Large intestine (tissue), 3 donors: ENCODE data around the gene ZNF275. TPM values are rescaled to one million over a fixed set of nuclear protein-coding genes. Genes with fewer than 3 reads are reported as not detected.

ENCODE experiments used
- DNase-seq, 2 donors: peaks; one replicate each; pipeline versions ENCODE4 v3.0.0 to v3.0.0-alpha.2; 2013
- H3K27ac ChIP-seq: one replicate; pipeline ENCODE4 v1.5.1; 2013; ENCODE audit warnings: low read length
- H3K27me3 ChIP-seq: 2 replicates; pipeline ENCODE4 v1.6.1; 2013; ENCODE audit warnings: low read length; ENCODE audit not compliant: control insufficient read depth, insufficient read depth
- H3K36me3 ChIP-seq: 2 replicates; pipeline ENCODE4 v1.6.1; 2013; ENCODE audit warnings: low read length; ENCODE audit not compliant: control insufficient read depth, insufficient read depth
- H3K4me1 ChIP-seq: one replicate; pipeline ENCODE4 v1.6.1; 2013; ENCODE audit warnings: low read length; ENCODE audit not compliant: control insufficient read depth, insufficient read depth
- H3K4me3 ChIP-seq: one replicate; pipeline ENCODE4 v1.5.1; 2013; ENCODE audit warnings: low read length
- H3K9me3 ChIP-seq: one replicate; pipeline ENCODE4 v1.6.1; 2013; ENCODE audit warnings: mild to moderate bottlenecking, low read depth, low read length, moderate library complexity; ENCODE audit not compliant: control insufficient read depth
- WGBS: methylation state at CpG from one replicate; pipeline ENCODE4 v1.1.5; 2013; ENCODE audit warnings: low lambda C conversion rate; ENCODE audit not compliant: insufficient coverage; 5-methylcytosine and 5-hydroxymethylcytosine counted together
- polyA plus RNA-seq: library from polyadenylated mRNA; unstranded; fragments of 120-200 nt; gene quantifications from one replicate; pipeline ENCODE4 v1.2.1, GENCODE V29; 2013

Gene ZNF275
- polyA plus RNA-seq, 1 donor, result 9.7 TPM

DNA sequence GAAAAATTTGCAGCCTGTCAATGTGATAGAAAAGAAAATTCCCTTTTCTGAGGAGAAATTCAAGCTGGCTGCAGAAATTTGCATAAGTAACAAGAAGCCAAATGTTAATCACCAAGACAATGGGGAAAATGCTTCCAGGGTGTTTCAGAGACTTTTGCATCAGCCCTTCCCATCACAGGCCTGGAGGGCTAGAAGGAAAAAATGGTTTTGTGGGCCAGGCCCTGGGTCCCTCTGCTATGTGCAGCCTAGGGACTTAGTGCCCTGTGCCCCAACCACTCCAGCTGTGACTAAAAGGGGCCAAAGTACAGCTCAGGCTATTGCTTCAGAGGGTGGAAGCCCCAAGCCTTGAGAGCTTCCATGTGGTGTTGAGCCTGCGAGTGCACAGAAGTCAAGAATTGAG is 23.9 kb downstream of the ZNF275 start:
- DNase-seq, result no peak

DNA sequence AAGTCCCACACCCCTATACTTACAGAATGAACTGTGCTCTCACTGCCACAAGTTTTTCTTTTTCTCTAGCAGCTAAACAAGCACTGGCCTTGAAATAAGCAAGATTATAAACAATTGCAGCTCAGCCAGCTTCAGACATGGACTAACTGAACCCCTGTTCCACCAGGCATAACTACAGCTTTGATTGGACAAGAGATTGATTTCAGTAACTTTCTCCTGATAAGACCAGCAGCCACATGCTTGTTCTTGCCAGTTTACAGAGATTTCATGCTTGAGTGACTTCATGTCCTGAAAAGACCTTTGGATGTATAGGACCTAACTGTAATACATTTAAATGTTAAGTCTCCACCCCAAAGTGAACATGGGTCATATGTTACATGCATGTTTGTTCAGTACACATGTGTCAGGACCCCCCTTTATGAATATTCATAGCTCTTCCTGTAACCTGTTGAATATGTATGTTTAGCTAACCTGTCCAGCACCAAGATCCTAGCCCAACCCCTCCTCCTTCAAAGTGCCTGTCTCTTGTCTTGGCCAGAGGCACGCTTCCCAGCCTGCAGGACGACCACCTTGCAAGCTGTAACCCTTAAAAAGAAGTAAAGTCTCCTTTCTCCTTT is 27.9 kb downstream of the ZNF275 start:
- no peak overlapping the region for H3K27ac ChIP-seq
- no peak for DNase-seq
- H3K36me3 ChIP-seq, result no peaks in the 10 kb centered on the region
- no peak overlapping the region for H3K4me3 ChIP-seq
- H3K9me3 ChIP-seq, result no peaks in the 10 kb centered on the region
- H3K4me1 ChIP-seq, result no peaks in the 10 kb centered on the region
- H3K27me3 ChIP-seq, result no peaks in the 10 kb centered on the region
- WGBS, result no CpG with 5 or more reads among the region's 2 CpGs

More for the DNA sequence above, 23.9 kb downstream of the ZNF275 start:
- Histone ChIP-seq H3K4me1 (peaks cover 2% of the 10 kb centered on the region), H3K36me3 (no peaks in the 10 kb centered on the region), H3K27ac (no peak overlapping the region), H3K9me3 (no peaks in the 10 kb centered on the region), H3K4me3 (no peak overlapping the region), H3K27me3 (no peaks in the 10 kb centered on the region)
- no CpG with 5 or more reads among the region's 1 CpG for WGBS

DNA sequence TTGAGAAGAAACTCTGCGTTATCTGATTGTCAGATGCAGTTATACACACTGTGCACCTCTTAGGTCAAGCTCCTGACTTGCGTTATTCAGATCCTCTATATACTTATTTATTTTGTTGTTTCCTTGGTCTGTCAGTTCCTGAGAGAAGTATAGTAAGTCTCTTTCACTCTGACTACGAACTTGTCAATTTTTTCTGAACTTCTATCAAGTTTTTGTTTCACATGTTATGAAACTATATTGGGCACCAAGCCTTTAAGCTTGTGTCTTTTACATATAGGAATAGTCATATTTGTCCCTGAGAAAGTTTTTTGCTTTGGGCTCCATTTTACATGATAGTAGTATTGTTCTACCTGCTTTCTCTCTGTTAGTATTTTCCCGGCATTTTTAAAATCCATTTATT is 31.7 kb downstream of the ZNF275 start:
- no peaks in the 10 kb centered on the region for H3K9me3 ChIP-seq
- H3K27ac ChIP-seq, result no peak overlapping the region
- H3K4me3 ChIP-seq, result no peak overlapping the region
- no peaks in the 10 kb centered on the region for H3K4me1 ChIP-seq
- no peaks in the 10 kb centered on the region for H3K27me3 ChIP-seq
- no peak for DNase-seq
- no peaks in the 10 kb centered on the region for H3K36me3 ChIP-seq
- 80% methylated on average over 1 of the region's 4 CpGs for WGBS

DNA sequence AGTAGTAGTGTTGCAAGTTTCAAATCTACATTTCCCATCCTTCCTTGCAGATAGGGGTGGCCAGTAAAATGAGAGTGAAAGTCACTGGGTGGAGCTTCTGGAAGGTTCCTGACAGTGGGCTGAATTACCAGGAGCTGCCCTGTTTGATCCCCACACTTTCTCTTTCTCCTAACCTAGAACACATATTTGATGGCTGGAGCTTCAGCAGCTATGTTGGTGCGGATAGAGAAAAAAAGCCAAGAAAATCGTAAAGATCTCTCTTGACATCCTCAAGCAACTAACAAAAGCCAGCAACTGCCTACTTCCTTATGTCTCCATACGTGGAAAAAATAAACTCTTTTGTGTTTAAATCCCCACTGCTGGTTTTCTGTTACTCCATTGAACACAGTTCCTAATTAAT is 32.2 kb downstream of the ZNF275 start:
- Histone ChIP-seq H3K36me3 (no peaks in the 10 kb centered on the region), H3K4me1 (no peaks in the 10 kb centered on the region), H3K27ac (no peak overlapping the region), H3K27me3 (no peaks in the 10 kb centered on the region), H3K4me3 (no peak overlapping the region), H3K9me3 (no peaks in the 10 kb centered on the region)
- DNase-seq, result no peak
- no CpG with 5 or more reads among the region's 3 CpGs for WGBS

DNA sequence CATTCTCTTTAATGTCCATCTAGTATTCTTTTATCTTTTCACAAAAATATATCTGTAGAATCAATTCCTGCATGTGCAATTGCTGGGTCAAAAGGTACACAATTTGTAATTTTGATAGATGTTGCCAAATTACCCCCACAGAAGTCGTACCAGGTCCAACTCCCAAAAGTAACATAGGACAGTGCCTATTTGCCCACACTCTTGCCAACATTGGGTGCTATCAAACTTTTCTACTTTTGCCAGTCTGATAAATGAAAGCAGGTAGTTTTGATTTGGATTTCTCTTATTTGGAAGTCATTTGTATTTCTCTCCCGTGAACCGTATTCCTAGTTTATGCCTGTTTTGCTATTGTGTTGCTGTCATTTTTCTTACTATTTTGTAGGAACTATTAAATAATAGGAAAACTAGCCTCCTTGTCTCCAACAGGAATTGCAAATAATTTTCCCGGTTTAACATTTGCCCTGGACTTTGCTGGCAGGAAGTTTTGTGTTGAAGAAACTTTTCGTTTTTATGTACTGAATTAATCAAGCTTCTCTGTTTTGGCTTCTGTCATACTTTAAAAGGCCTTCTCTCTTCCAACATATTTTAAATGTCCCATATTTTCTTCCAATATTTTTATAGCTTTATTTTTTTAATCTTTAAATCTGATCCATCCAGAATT is 33.1 kb downstream of the ZNF275 start:
- Histone ChIP-seq H3K4me3 (no peak overlapping the region), H3K36me3 (no peaks in the 10 kb centered on the region), H3K9me3 (no peaks in the 10 kb centered on the region), H3K4me1 (no peaks in the 10 kb centered on the region), H3K27ac (no peak overlapping the region), H3K27me3 (no peaks in the 10 kb centered on the region)
- DNase-seq, result no peak
- no CpG with 5 or more reads among the region's 5 CpGs for WGBS

DNA sequence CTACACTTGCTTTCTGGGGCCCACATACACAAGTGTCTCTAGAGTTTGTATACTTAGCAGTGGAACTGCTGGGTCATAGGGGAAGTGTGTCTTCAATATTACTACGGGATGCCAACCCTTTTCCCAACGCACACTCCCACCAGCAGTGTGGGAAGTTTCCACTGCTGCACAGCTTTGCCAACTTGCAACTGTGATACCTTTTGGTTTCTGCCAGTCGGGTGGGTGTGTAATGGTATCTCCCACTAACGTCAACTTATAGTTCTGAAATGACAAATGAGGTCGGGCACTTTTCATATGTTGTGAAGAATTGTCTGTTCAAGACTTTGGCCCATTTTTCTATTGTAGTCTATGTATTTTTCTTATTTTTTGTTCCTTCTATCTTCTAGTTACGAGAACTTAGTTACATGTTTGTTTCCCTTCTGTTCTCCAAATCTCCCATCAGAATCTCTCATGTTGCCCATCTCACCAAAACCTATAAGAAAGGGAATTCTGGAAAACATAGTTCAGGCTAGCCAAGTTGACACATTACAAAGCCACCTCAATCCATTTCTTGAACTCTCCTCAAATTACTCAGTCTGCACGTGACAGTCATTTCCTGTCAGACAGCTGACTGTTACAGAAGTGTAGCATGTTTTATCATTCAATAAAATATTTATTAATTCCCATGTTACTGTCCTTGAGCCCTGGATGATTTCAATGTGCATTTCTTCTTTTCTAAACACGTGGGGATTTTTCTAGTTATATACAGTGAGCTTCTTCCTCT is 36.5 kb downstream of the ZNF275 start:
- DNase-seq, result no peak
- 100% methylated on average over 1 of the region's 8 CpGs for WGBS
- H3K9me3 ChIP-seq, result no peaks in the 10 kb centered on the region
- H3K27ac ChIP-seq, result no peak overlapping the region
- H3K4me3 ChIP-seq, result no peak overlapping the region
- H3K27me3 ChIP-seq, result no peaks in the 10 kb centered on the region
- H3K4me1 ChIP-seq, result no peaks in the 10 kb centered on the region
- H3K36me3 ChIP-seq, result no peaks in the 10 kb centered on the region

DNA sequence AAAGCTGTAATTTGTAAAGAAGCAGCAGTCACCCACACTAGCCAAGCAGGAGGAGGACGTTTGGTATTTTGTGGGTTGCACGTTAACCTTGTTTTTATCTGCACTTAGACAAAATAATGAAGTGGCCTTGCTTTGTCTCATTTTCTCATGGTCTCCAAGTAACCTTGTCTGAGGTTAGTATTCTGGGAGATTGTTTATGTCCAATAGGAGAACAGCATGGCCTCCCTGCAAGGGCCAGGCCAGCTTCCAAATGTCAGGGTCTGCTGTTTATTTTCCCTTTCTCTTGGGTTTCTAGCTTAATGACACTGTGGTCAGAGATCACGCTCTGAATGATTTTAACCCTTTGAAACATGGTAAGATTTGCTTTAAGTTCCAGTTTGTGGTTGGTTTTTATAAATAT is 37.3 kb downstream of the ZNF275 start:
- no peak for DNase-seq
- no peak overlapping the region for H3K4me3 ChIP-seq
- H3K27ac ChIP-seq, result no peak overlapping the region
- H3K9me3 ChIP-seq, result no peaks in the 10 kb centered on the region
- H3K36me3 ChIP-seq, result no peaks in the 10 kb centered on the region
- WGBS, result no CpG with 5 or more reads among the region's 3 CpGs
- H3K4me1 ChIP-seq, result no peaks in the 10 kb centered on the region
- H3K27me3 ChIP-seq, result no peaks in the 10 kb centered on the region

DNA sequence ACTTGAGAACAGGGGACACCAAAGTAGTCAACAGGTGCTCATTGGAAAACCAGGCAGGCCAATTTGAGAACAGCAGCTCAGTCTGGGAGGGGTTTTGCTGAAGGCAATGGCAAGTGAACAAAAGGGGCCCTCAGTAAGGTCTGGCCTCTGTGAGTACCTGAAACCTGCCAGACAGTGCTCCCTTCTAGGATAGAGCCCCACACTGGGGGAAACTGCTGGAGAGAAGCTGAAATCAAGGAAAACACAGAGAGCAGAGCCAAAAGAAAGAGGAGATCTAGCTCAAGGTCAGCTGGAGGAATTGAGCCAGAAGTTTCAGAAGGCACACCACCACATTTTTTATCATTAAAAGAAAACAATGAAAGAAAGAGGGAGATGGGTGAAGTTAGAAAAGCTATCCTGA is 39.0 kb downstream of the ZNF275 start:
- Histone ChIP-seq H3K4me1 (no peaks in the 10 kb centered on the region), H3K4me3 (no peak overlapping the region), H3K9me3 (no peaks in the 10 kb centered on the region), H3K36me3 (no peaks in the 10 kb centered on the region), H3K27me3 (no peaks in the 10 kb centered on the region), H3K27ac (no peak overlapping the region)
- no peak for DNase-seq

DNA sequence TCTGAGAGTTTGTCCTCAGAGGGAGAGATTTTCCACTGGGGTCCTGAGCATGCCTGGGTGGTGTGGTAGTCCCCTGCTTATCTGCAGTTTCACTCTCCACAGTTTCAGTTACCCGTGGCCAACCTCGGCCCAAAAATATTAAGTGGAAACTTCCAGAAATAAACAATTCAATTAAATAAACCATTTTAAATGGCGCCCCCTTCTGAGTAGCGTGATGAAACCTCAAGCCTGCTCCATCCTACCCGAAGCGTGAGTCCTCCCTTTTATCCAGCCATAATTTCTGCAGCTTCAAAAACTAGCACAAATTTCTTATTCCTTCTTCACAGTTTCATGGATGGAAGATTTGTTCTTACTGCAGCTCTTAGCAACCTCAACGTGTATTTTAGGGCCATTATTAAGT is 40.5 kb downstream of the ZNF275 start:
- Histone ChIP-seq H3K4me1 (no peaks in the 10 kb centered on the region), H3K9me3 (no peaks in the 10 kb centered on the region), H3K27me3 (no peaks in the 10 kb centered on the region), H3K4me3 (no peak overlapping the region), H3K36me3 (no peaks in the 10 kb centered on the region), H3K27ac (no peak overlapping the region)
- 73% methylated on average over 3 of the region's 7 CpGs for WGBS
- no peak for DNase-seq

DNA sequence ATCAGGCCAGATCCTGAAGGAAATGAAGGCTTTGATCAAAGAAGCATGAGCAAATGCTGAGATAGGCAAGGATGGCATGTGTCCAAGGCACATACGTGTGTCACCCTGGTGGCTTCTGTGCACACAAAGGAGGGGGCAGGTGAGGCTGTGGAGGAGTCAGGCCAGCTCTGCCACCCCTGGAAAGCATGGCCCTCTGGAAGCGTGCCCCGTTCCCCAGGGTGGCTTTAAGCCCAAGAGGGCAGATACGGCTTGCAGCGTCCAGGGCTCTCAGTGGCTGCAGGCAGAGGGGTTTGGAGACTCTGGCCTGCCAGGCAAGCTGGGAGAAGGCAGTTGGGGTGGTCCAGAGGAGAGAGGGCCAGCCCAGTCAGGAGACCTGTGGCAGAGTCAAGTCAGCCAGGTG is 41.6 kb downstream of the ZNF275 start:
- no peaks in the 10 kb centered on the region for H3K9me3 ChIP-seq
- no peaks in the 10 kb centered on the region for H3K4me1 ChIP-seq
- no CpG with 5 or more reads among the region's 5 CpGs for WGBS
- H3K4me3 ChIP-seq, result no peak overlapping the region
- no peak for DNase-seq
- H3K36me3 ChIP-seq, result no peaks in the 10 kb centered on the region
- no peaks in the 10 kb centered on the region for H3K27me3 ChIP-seq
- no peak overlapping the region for H3K27ac ChIP-seq
